HepG2 (cell line): ENCODE measurements around the gene NAGA. TPM values are rescaled to one million over a fixed set of nuclear protein-coding genes. Genes with fewer than 3 reads are reported as not detected.
"Not testable (repeated sequence)": the region's sequence is repeated elsewhere in the genome, so short reads cannot be mapped to it uniquely, and the experiment has no call there.

Source experiments
- ATAC-seq: fragments of 200-7000 bp; cut with Tn5 transposase; 3 replicates; pipeline ENCODE4 v1.9.1; 2020; ENCODE audit warnings: mild to moderate bottlenecking, moderate library complexity
- BruUV-seq: library from RNA; stranded (reverse); fragments of 400-500 nt; replicated peaks from 2 replicates; lab custom pipeline; 2021; lab: Mats Ljungman, UMichigan
- CTCF ChIA-PET: fragments of 300-600 bp; formaldehyde crosslinking; extraction: SDS; loops from one replicate; lab custom pipeline; 2021; ENCODE audit warnings: low total read pairs, inconsistent platforms, low intra/inter-chr PET ratio; lab: Yijun Ruan, JAX
- POLR2A ChIA-PET: fragments of 350-600 bp; sonication (Branson Sonifier 250); formaldehyde crosslinking; loops from one replicate; lab custom pipeline; 2020; ENCODE audit warnings: antibody characterized with exemption, inconsistent platforms; lab: Yijun Ruan, JAX
- DNase-seq: peaks from one replicate; pipeline ENCODE4 v3.0.0-alpha.2; 2015; ENCODE audit warnings: low spot score
- FAIRE-seq: peaks from 3 replicates; lab custom pipeline; 2011; peaks lifted over from hg19 to GRCh38; lab: Jason Lieb, UNC
- H2AFZ ChIP-seq: one replicate; pipeline ENCODE4 v1.6.1; 2011; ENCODE audit warnings: low read length, inconsistent platforms
- H3K27ac ChIP-seq: fragments of 300-600 bp; 3 replicates; pipeline ENCODE4 v1.8.0; 2011; ENCODE audit warnings: mixed run types, mild to moderate bottlenecking, mixed read lengths, low read length, inconsistent platforms; ENCODE audit not compliant: insufficient read depth; ENCODE audit errors: extremely low read length
- H3K27me3 ChIP-seq, 2 experiments: fragments of 200-600 bp in 1 of 2; 2 replicates in 1 of 2; 3 replicates in 1 of 2; pipeline versions ENCODE4 v1.6.0 to v1.8.0; 2011; ENCODE audit warnings: low read length in 2 of 2, mild to moderate bottlenecking in 2 of 2, moderate library complexity in 2 of 2, inconsistent platforms in 1 of 2; ENCODE audit not compliant: insufficient read depth in 2 of 2, control insufficient read depth in 1 of 2
- H3K36me3 ChIP-seq, 2 experiments: fragments of 200-600 bp in 1 of 2; replicated peaks in 1 of 2; 2 replicates in 1 of 2; 3 replicates in 1 of 2; pipeline versions ENCODE4 v1.5.1 to v1.8.0; 2011; ENCODE audit warnings: low read length in 2 of 2, inconsistent platforms in 1 of 2; ENCODE audit not compliant: insufficient read depth in 2 of 2, control insufficient read depth in 1 of 2
- H3K4me1 ChIP-seq: 2 replicates; pipeline ENCODE4 v1.5.1; 2012; ENCODE audit warnings: low read length, inconsistent platforms; ENCODE audit not compliant: insufficient read depth
- H3K4me2 ChIP-seq: 2 replicates; pipeline ENCODE4 v1.6.0; 2011; ENCODE audit warnings: low read depth, low read length, inconsistent platforms
- H3K4me3 ChIP-seq, 3 experiments: fragments of 200-600 bp in 1 of 3; sonication (generic), shearing (Covaris generic) in 1 of 3; replicated peaks in 1 of 3; 2 replicates each; pipeline ENCODE4 v1.5.1; 2011 to 2016; ENCODE audit warnings: low read length in 3 of 3, inconsistent platforms in 2 of 3, low read depth in 2 of 3, mild to moderate bottlenecking in 2 of 3, control low read depth in 1 of 3, mixed read lengths in 1 of 3; ENCODE audit not compliant: insufficient read depth in 1 of 3
- H3K79me2 ChIP-seq: one replicate; pipeline ENCODE4 v1.6.1; 2011; ENCODE audit warnings: low read length, inconsistent platforms; ENCODE audit not compliant: insufficient read depth
- H3K9ac ChIP-seq: 2 replicates; pipeline ENCODE4 v1.6.0; 2011; ENCODE audit warnings: mild to moderate bottlenecking, low read depth, low read length, inconsistent platforms; ENCODE audit not compliant: insufficient read depth
- H3K9me3 ChIP-seq: 2 replicates; pipeline ENCODE4 v1.5.1; 2012; ENCODE audit warnings: mild to moderate bottlenecking, low read length
- H4K20me1 ChIP-seq: 2 replicates; pipeline ENCODE4 v1.6.0; 2011; ENCODE audit warnings: inconsistent platforms, mild to moderate bottlenecking, low read length, moderate library complexity; ENCODE audit not compliant: insufficient read depth
- ATF5 ChIP-seq: sonication (generic); formaldehyde crosslinking; IDR thresholded peaks from 2 replicates; pipeline ENCODE4 v1.4.0; 2020; ENCODE audit warnings: mild to moderate bottlenecking, low read depth, missing genetic modification reagents
- CTCF ChIP-seq: sonication (generic); formaldehyde crosslinking; IDR thresholded peaks from 2 replicates; pipeline ENCODE4 v1.5.0; 2020; ENCODE audit warnings: mild to moderate bottlenecking, missing genetic modification reagents, moderate library complexity
- HNF4A ChIP-seq: sonication (generic); formaldehyde crosslinking; IDR thresholded peaks from 2 replicates; pipeline ENCODE4 v1.4.0; 2020; ENCODE audit warnings: missing genetic modification reagents
- HNRNPLL ChIP-seq: fragments of 200-400 bp; formaldehyde crosslinking; IDR thresholded peaks from 2 replicates; pipeline ENCODE4 v1.6.1; 2017; ENCODE audit warnings: mild to moderate bottlenecking, low read depth, low read length; ENCODE audit not compliant: poor library complexity, severe bottlenecking
- RAD21 ChIP-seq: fragments of 450-650 bp; formaldehyde crosslinking; IDR thresholded peaks from 2 replicates; pipeline ENCODE4 v1.5.0; 2020; ENCODE audit warnings: mild to moderate bottlenecking
- SMC3 ChIP-seq: IDR thresholded peaks from 2 replicates; pipeline ENCODE4 v1.6.1; 2011; ENCODE audit warnings: low read length, improper control_type of control experiment
- STAG1 ChIP-seq: sonication (generic); formaldehyde crosslinking; IDR thresholded peaks from 2 replicates; pipeline ENCODE4 v1.4.0; 2020; ENCODE audit warnings: missing genetic modification reagents
- ZNF136 ChIP-seq: sonication (generic); formaldehyde crosslinking; IDR thresholded peaks from 2 replicates; pipeline ENCODE4 v1.8.1; 2022; ENCODE audit warnings: low read depth, mild to moderate bottlenecking, moderate library complexity, missing genetic modification reagents
- WGBS: methylation state at CpG from one replicate; pipeline ENCODE4 v1.1.6; 2017; ENCODE audit warnings: low lambda C conversion rate; 5-methylcytosine and 5-hydroxymethylcytosine counted together
- in situ Hi-C: cut with HindIII; loops from 2 replicates; pipeline ENCODE4 v1.10.0; 2017; ENCODE audit warnings: low pct_unique_long_range_greater_than_20kb; ENCODE audit not compliant: extremely low pct_ligation_motif_present
- intact Hi-C: fragments of 100-400 bp; cut with micrococcal nuclease; formaldehyde crosslinking; loops from one replicate; pipeline ENCODE4 v1.10.0; 2022; ENCODE audit not compliant: unreplicated experiment
- polyA plus RNA-seq, 8 experiments: library from polyadenylated mRNA; depleted of rRNA in 3 of 8; stranded (reverse) in 7 of 8; unstranded in 1 of 8; fragments of >200 nt; fragmentation: Illumina TruSeq in 4 of 8; extraction: Trizol in 4 of 8; gene quantifications; 2 replicates each; pipeline versions ENCODE4 v1.2.1 to v1.2.3, GENCODE V29; 2011 to 2016; ENCODE audit warnings: low read depth in 4 of 8, missing spikeins in 1 of 8, mixed read lengths in 1 of 8; ENCODE audit not compliant: insufficient read depth in 1 of 8
- total RNA-seq, 5 experiments: library from RNA; depleted of rRNA; stranded (reverse); fragments of >200 nt; fragmentation: Illumina TruSeq; extraction: Trizol; gene quantifications; 2 replicates each; pipeline ENCODE4 v1.2.3, GENCODE V29; 2016; ENCODE audit warnings: low read depth in 1 of 5

NAGA gene
- total and polyA plus RNA-seq, 2 of the 13 experiments (the other 11 are each of a cell fraction or from before 2014, with no cell fraction given): 15.1 to 23.4 TPM

- H3K36me3 ChIP-seq, ATAC-seq, H3K9me3 ChIP-seq, in situ Hi-C loops, H4K20me1 ChIP-seq, H2AFZ ChIP-seq, H3K79me2 ChIP-seq, H3K4me2 ChIP-seq, POLR2A ChIA-PET, FAIRE-seq, H3K27ac ChIP-seq, DNase-seq, H3K9ac ChIP-seq, BruUV-seq, H3K27me3 ChIP-seq, H3K4me3 ChIP-seq: not testable (repeated sequence)
- WGBS: 66% methylated on average over 6 of the region's 6 CpGs
- intact Hi-C loops: loop anchor here (10.0 kb wide), 1 partner anchor 421 kb away; the partner anchor contains the start of gene MEI1
- H3K4me1 ChIP-seq: peaks cover 12% of the 10 kb centered on the region
- CTCF ChIA-PET: interaction anchor here (1.3 to 3.9 kb wide), 4 partner anchors 25 to 164 kb away, joined by 5 to 35 read pairs (median 13); partner anchors contain the start of gene NDUFA6
Measured at GRCh38 chr22:42115420-42115830, 44.8 kb upstream of the NAGA start.

- H3K4me1 ChIP-seq: peaks cover 10% of the 10 kb centered on the region
- H3K27me3 ChIP-seq: no peaks in the 10 kb centered on the region
- intact Hi-C loops: loop anchor here (1.0 to 10.0 kb wide), 3 partner anchors 148 to 420 kb away; partner anchors contain the start of genes MEI1 and SMIM45
- H3K27ac ChIP-seq: no peak overlapping the region
- 45% methylated on average over 7 of the region's 7 CpGs for WGBS
- ChIA-PET POLR2A (no interaction called here), CTCF (interaction anchor here (0.8 to 3.9 kb wide), 6 partner anchors 20 to 323 kb away, joined by 3 to 35 read pairs (median 8); partner anchors contain the start of gene NDUFA6)
- no peak overlapping the region for H3K9ac ChIP-seq
- no peak overlapping the region for H3K4me3 ChIP-seq
- BruUV-seq: no TSS peak
- ATAC-seq (peak; percentile 70), FAIRE-seq (no peak), DNase-seq (peak; percentile 54)
- H3K79me2 ChIP-seq: no peaks in the 10 kb centered on the region
- no peak overlapping the region for H3K4me2 ChIP-seq
- H2AFZ ChIP-seq: no peak overlapping the region
- peaks cover 10% of the 10 kb centered on the region; the same call in 1 of the 2 replicates for H3K9me3 ChIP-seq
- TF ChIP-seq CTCF (CRISPR knock-in tag): peak; percentile 62
- no peak for TF ChIP-seq HNRNPLL
- TF ChIP-seq ZNF136 (CRISPR knock-in tag): no peak
- no peak for TF ChIP-seq ATF5 (CRISPR knock-in tag)
- TF ChIP-seq STAG1: peak; percentile 73
- TF ChIP-seq RAD21 (CRISPR knock-in tag): peak; percentile 56
- TF ChIP-seq HNF4A (CRISPR knock-in tag): no peak
- peak; percentile 64; the same call in 1 of the 2 replicates for TF ChIP-seq SMC3
- in situ Hi-C loops: loop anchor here (5.0 kb wide), 1 partner anchor 147 kb away; the partner anchor contains the start of gene SEPTIN3
- no peaks in the 10 kb centered on the region for H4K20me1 ChIP-seq
- no peaks in the 10 kb centered on the region for H3K36me3 ChIP-seq
Measured at GRCh38 chr22:42114721-42115120, 44.1 kb upstream of the NAGA start.
